GM12864 (cell line): ENCODE measurements around the gene TM4SF20.

ENCODE experiments used
- DNase-seq: peaks from one replicate; pipeline ENCODE4 v3.0.0-alpha.2; 2011; ENCODE audit warnings: low read depth
- H3K4me3 ChIP-seq: 2 replicates; pipeline ENCODE4 v1.5.1; 2011; ENCODE audit warnings: mild to moderate bottlenecking, low read depth, low read length, control low read depth
- TF ChIP-seq, protein P1 (sequence below): IDR thresholded peaks from 2 replicates; pipeline ENCODE4 v1.5.1; 2011; ENCODE audit warnings: low read depth, mild to moderate bottlenecking, moderate library complexity, low read length, control low read depth, inconsistent platforms; ENCODE audit errors: missing control alignments

The TM4SF20 gene

DNA sequence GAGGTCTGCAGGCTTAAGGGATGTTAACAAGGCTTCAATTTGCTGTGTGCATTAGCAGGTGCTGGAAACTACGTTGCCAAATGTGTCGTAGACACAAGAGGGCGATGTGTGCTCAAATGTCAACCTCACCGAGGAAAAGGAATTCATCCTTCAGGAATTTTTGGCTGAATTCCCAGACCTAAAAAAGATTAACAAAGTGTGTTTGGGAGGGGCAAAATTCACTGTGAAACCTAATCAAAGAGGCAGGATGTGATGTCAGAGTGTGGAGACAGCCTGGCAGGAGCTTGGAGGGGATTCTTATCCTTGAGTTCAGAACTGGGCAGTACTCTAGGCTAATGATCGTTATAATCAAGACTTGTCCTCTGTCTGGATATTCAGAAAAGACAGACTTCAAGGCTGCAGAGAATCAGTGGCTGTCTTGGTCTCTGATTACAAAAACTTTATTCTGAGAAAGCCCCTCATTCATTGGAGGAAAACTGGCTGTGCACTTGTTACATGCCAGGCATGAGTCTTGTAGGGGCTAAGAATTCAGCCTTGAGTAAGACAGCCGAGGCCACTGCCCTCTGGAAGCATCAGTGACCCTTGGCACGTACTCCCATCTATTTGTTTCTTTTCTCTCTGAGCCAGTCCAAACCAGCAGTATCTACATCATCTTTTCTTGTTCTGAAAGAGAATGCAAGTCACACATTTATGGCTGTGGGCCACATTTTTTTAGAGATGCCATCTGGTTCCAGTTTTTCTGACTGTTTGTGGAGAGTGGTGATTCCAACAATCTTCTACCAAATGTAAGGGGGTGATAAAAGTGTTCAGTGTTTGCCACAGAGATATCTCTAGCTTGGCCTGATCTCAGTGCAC is 27.3 kb upstream of the TM4SF20 start:
- TF ChIP-seq, protein P1, sequence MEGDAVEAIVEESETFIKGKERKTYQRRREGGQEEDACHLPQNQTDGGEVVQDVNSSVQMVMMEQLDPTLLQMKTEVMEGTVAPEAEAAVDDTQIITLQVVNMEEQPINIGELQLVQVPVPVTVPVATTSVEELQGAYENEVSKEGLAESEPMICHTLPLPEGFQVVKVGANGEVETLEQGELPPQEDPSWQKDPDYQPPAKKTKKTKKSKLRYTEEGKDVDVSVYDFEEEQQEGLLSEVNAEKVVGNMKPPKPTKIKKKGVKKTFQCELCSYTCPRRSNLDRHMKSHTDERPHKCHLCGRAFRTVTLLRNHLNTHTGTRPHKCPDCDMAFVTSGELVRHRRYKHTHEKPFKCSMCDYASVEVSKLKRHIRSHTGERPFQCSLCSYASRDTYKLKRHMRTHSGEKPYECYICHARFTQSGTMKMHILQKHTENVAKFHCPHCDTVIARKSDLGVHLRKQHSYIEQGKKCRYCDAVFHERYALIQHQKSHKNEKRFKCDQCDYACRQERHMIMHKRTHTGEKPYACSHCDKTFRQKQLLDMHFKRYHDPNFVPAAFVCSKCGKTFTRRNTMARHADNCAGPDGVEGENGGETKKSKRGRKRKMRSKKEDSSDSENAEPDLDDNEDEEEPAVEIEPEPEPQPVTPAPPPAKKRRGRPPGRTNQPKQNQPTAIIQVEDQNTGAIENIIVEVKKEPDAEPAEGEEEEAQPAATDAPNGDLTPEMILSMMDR, result peak; percentile 61
- DNase-seq, result no peak
- H3K4me3 ChIP-seq, result no peak overlapping the region

GRCh38 chr2:227404585-227405271 is 25.6 kb upstream of the TM4SF20 start:
- H3K4me3 ChIP-seq, result no peak overlapping the region
- DNase-seq, result no peak
- TF ChIP-seq, protein P1, result peak; percentile 7

GRCh38 chr2:227402959-227403358 is 23.9 kb upstream of the TM4SF20 start:
- no peak for DNase-seq
- no peak overlapping the region for H3K4me3 ChIP-seq
- TF ChIP-seq, protein P1, result no peak

GRCh38 chr2:227402321-227402720 is 23.2 kb upstream of the TM4SF20 start:
- TF ChIP-seq, protein P1, result no peak
- H3K4me3 ChIP-seq, result no peak overlapping the region
- DNase-seq, result no peak

DNA sequence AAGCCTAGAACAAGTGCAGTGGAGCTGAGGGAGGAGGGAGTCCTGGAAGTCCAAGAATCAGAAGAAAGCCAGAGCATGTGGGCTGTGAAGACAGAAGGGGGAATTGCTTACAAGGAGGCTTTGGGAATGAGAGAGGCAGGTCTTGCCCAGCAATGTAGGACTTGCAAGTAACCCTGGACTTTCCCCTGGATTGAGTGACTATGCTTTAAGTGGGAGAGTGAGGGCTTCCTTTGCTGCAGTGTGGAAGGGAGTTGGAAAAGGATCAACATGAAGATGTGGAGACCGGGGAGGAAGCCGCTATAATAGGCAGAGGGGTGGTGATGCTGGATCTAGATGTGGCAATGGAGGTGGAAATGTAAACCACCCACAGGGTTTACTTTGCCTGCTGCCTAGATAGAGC is 22.4 kb upstream of the TM4SF20 start:
- H3K4me3 ChIP-seq, result no peak overlapping the region
- TF ChIP-seq, protein P1, result no peak
- DNase-seq, result no peak

DNA sequence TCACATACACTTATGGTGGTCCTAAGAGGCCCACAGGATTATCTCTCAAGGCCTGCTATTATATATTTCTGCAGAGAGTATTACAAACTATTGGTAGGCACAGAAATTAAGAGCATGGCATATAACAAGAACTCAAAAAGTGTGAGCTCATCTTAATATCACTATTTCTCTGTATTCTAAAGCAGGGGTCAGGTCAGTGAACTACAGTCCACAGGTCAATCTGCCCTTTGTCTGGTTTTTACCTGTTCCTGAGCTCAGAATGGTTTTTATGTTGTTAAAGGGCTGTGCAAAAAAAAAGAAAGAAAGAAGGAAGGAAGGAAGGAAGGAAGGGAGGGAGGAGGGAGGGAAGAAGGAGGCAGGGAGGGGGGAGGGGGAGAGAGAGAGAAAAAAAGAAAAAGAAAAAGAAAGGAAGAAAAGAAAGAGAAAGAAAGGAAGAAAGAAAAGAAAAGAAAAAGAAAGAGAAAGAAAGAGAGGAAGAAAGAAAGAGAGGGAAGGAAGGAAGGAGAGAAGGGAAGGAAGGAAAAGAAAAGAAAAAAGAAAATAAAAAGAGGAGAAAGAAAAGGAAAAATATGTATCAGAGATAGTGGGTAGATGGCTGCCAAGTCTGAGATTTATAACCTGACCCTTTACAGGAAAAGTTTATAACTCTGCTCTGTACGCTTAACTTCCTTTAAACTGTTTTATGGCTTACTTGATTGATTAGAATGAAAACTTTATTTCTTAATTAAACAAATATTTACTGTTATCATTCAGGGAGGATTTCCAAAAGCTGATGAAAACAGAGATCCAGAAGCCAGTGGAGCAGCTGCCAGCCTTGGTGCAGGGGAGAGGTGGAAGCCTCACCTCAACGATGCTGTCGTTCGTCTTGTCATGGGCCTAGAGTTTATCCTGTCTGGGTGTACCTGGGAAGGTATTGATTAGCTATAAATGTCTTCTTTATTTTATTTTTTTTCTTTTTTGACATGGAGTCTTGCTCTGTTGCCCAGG is 19.9 kb upstream of the TM4SF20 start:
- no peak for DNase-seq
- no peak overlapping the region for H3K4me3 ChIP-seq
- TF ChIP-seq, protein P1, result no peak
